SHP77 treated with DMSO at 0.1 percent for 48 hours (cell line): ENCODE measurements around the gene MGAT4A.
"Not testable (repeated sequence)": the region's sequence is repeated elsewhere in the genome, so short reads cannot be mapped to it uniquely, and the experiment has no call there.

ENCODE experiments used
- DNase-seq: peaks from one replicate; lab custom pipeline; 2025; lab: John Stamatoyannopoulos, UW

The MGAT4A gene

GRCh38 chr2:98607104-98607503 is 123.8 kb downstream of the MGAT4A start:
- DNase-seq: no peak

- no peak for DNase-seq
Observed at GRCh38 chr2:98606431-98606830, 124.5 kb downstream of the MGAT4A start.

- no peak for DNase-seq
Observed at GRCh38 chr2:98605076-98605475, 125.9 kb downstream of the MGAT4A start.

GRCh38 chr2:98604547-98604946 is 126.4 kb downstream of the MGAT4A start:
- no peak for DNase-seq

- peak; percentile 15 for DNase-seq
Observed at GRCh38 chr2:98601532-98602132, 129.3 kb downstream of the MGAT4A start.

- DNase-seq: no peak
Observed at GRCh38 chr2:98598781-98599428, 132.0 kb downstream of the MGAT4A start.

GRCh38 chr2:98594665-98595064 is 136.3 kb downstream of the MGAT4A start:
- not testable (repeated sequence) for DNase-seq

GRCh38 chr2:98592565-98592964 is 138.4 kb downstream of the MGAT4A start:
- no peak for DNase-seq

GRCh38 chr2:98589489-98589888 is 141.4 kb downstream of the MGAT4A start:
- no peak for DNase-seq

GRCh38 chr2:98588880-98589431 is 142.0 kb downstream of the MGAT4A start:
- no peak for DNase-seq

- DNase-seq: no peak
Observed at GRCh38 chr2:98586551-98587140, 144.3 kb downstream of the MGAT4A start.

GRCh38 chr2:98585386-98585785 is 145.5 kb downstream of the MGAT4A start:
- DNase-seq: no peak

GRCh38 chr2:98583816-98584618 is 146.9 kb downstream of the MGAT4A start:
- DNase-seq: no peak

GRCh38 chr2:98583276-98583675 is 147.7 kb downstream of the MGAT4A start:
- no peak for DNase-seq

- DNase-seq: no peak
Observed at GRCh38 chr2:98582523-98582922, 148.4 kb downstream of the MGAT4A start.

- DNase-seq: no peak
Observed at GRCh38 chr2:98580656-98581284, 150.2 kb downstream of the MGAT4A start.

GRCh38 chr2:98579926-98580325 is 151.0 kb downstream of the MGAT4A start:
- DNase-seq: no peak

GRCh38 chr2:98578231-98578630 is 152.7 kb downstream of the MGAT4A start:
- DNase-seq: no peak

GRCh38 chr2:98577313-98577712 is 153.6 kb downstream of the MGAT4A start:
- no peak for DNase-seq

GRCh38 chr2:98576666-98577312 is 154.1 kb downstream of the MGAT4A start:
- no peak for DNase-seq

- no peak for DNase-seq
Observed at GRCh38 chr2:98573426-98573825, 157.5 kb downstream of the MGAT4A start.
